Astrocyte of the spinal cord (primary cell): ENCODE data around the gene MAGI1.
A peak's percentile ranks its signal among the peaks of the same experiment; 100 is the strongest.

Experiments
- DNase-seq: peaks from one replicate; pipeline ENCODE4 v3.0.0; 2011; ENCODE audit warnings: low read depth, low spot score
- H3K4me3 ChIP-seq: 2 replicates; pipeline ENCODE4 v1.5.1; 2011; ENCODE audit warnings: low read depth, mild to moderate bottlenecking, low read length, moderate library complexity
- in situ Hi-C: cut with HindIII; loops from 2 replicates; pipeline ENCODE4 v1.10.0; 2017; ENCODE audit warnings: low sequenced_read_pairs
- TF ChIP-seq, protein P1 (sequence below): IDR thresholded peaks from 2 replicates; pipeline ENCODE4 v1.5.1; 2012; ENCODE audit warnings: low read depth, mild to moderate bottlenecking, low read length, inconsistent platforms

MAGI1 gene

DNA sequence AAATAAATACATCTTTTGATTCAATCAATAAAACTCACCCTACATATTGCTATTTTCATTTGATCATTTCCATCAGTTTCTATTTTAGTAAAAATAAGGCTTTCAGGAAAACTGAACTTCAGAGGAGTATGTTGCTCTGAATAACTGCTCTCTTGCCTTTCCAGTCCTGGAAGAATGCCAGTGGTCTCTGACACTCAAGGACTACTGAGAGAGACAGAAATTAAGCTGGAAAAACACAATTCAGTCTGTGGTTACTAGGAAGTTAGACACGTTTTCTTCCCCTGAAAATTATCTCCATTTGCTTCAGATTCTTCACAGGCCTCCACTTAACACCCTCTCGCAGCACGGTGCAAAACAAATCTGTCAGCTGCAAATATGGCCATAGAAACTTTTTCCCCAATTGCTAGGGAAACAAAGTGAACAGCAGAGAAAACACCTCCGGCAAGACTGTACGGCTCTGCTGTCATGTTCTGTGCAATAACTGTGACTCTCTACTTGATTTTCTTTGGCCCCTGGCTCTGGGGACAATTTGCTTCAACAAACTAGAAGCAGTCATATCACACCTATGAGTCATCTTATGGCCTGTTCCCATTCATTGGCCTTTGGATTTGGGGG, 353.0 kb downstream of the MAGI1 start:
- H3K4me3 ChIP-seq, result no peak overlapping the region
- DNase-seq, result peak; percentile 50
- in situ Hi-C loops, result no loop called here
- TF ChIP-seq, protein P1, sequence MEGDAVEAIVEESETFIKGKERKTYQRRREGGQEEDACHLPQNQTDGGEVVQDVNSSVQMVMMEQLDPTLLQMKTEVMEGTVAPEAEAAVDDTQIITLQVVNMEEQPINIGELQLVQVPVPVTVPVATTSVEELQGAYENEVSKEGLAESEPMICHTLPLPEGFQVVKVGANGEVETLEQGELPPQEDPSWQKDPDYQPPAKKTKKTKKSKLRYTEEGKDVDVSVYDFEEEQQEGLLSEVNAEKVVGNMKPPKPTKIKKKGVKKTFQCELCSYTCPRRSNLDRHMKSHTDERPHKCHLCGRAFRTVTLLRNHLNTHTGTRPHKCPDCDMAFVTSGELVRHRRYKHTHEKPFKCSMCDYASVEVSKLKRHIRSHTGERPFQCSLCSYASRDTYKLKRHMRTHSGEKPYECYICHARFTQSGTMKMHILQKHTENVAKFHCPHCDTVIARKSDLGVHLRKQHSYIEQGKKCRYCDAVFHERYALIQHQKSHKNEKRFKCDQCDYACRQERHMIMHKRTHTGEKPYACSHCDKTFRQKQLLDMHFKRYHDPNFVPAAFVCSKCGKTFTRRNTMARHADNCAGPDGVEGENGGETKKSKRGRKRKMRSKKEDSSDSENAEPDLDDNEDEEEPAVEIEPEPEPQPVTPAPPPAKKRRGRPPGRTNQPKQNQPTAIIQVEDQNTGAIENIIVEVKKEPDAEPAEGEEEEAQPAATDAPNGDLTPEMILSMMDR, result no peak

- DNase-seq, result no peak
- TF ChIP-seq, protein P1, result no peak
- in situ Hi-C loops, result no loop called here
- H3K4me3 ChIP-seq, result no peak overlapping the region
Observed at GRCh38 chr3:65678516-65678915, 360.2 kb downstream of the MAGI1 start.

GRCh38 chr3:65677486-65678010, 361.2 kb downstream of the MAGI1 start:
- TF ChIP-seq, protein P1, result no peak
- in situ Hi-C loops, result no loop called here
- no peak overlapping the region for H3K4me3 ChIP-seq

GRCh38 chr3:65676580-65676979, 362.1 kb downstream of the MAGI1 start:
- in situ Hi-C loops, result no loop called here
- TF ChIP-seq, protein P1, result no peak
- H3K4me3 ChIP-seq, result no peak overlapping the region
- DNase-seq, result no peak

More at GRCh38 chr3:65677486-65678010, 361.2 kb downstream of the MAGI1 start:
- DNase-seq, result no peak

DNA sequence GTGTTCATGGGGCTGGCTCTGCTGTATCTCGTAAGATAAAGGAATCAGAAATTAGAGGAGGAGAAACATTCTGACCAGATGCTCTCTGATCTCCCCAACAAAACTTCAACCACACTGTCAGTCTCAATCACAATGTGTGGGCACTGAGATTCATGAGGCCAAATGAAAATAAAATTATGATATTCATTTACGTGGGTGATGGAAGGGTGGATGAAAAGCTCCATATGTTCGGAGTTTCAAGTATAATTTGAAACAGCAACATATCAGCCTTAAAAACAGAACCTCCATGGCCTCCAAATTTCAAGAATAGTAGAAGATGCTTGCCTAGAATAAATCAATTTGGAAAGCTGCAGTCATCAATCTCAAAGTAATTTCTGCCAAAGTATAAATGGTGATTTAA, 363.7 kb downstream of the MAGI1 start:
- DNase-seq, result no peak
- H3K4me3 ChIP-seq, result no peak overlapping the region
- in situ Hi-C loops, result no loop called here
- TF ChIP-seq, protein P1, result no peak

GRCh38 chr3:65674226-65674625, 364.5 kb downstream of the MAGI1 start:
- TF ChIP-seq, protein P1, result no peak
- H3K4me3 ChIP-seq, result no peak overlapping the region
- in situ Hi-C loops, result no loop called here
- DNase-seq, result no peak
